Measurements from ENCODE around the gene ZFX.

ZFX gene

DNA sequence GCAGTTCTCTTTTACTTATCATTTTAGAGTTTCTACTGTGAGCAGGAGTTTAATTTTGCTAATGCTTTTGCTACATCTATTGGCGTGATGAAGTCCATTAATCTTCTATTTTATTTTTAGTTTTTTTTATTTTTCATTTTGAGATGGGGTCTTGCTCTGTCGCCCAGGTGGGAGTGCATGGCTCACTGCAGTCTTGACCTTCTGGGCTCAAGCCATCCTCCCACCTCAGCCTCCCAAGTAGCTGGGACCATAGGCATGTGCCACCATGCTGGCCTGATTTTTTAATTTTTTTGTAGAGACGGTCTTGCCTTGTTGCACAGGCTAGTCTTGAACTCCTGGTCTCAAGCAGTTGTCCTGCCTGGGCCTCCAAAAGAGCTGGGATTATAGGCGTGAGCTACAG, 9.4 kb downstream of the ZFX start:
- Histone ChIP-seq H3K4me1 (ENCODE audit: insufficient read depth, low read length, poor library complexity, severe bottlenecking) (peaks cover 4% of the 10 kb centered on the region), H3K9me3 (ENCODE audit: insufficient read depth, low read depth, low read length) (no peaks in the 10 kb centered on the region), H3K9me2 (replicated peaks; ENCODE audit: low read depth, low read length) (no peaks in the 10 kb centered on the region), H3K4me2 (ENCODE audit: low read depth, low read length, poor library complexity, severe bottlenecking) (no peak overlapping the region), H3K27me3 (ENCODE audit: insufficient read depth, low read length, poor library complexity, severe bottlenecking) (no peaks in the 10 kb centered on the region), H2AFZ (ENCODE audit: low read length) (no peak overlapping the region), H4K20me1 (ENCODE audit: insufficient read depth, low read length, poor library complexity, severe bottlenecking) (peaks cover 59% of the 10 kb centered on the region), H3K4me3 (ENCODE audit: low read length, poor library complexity, severe bottlenecking) (no peak overlapping the region), H3K36me3 (ENCODE audit: insufficient read depth, low read length) (peaks cover 5% of the 10 kb centered on the region; the same call in 1 of the 2 replicates), H3K79me2 (ENCODE audit: insufficient read depth, low read length) (peaks cover 99% of the 10 kb centered on the region), H3F3A (ENCODE audit: low read depth) (no peaks in the 10 kb centered on the region), H3K9ac (ENCODE audit: low read depth, low read length, poor library complexity, severe bottlenecking) (no peak overlapping the region)
- TF ChIP-seq, protein P1, sequence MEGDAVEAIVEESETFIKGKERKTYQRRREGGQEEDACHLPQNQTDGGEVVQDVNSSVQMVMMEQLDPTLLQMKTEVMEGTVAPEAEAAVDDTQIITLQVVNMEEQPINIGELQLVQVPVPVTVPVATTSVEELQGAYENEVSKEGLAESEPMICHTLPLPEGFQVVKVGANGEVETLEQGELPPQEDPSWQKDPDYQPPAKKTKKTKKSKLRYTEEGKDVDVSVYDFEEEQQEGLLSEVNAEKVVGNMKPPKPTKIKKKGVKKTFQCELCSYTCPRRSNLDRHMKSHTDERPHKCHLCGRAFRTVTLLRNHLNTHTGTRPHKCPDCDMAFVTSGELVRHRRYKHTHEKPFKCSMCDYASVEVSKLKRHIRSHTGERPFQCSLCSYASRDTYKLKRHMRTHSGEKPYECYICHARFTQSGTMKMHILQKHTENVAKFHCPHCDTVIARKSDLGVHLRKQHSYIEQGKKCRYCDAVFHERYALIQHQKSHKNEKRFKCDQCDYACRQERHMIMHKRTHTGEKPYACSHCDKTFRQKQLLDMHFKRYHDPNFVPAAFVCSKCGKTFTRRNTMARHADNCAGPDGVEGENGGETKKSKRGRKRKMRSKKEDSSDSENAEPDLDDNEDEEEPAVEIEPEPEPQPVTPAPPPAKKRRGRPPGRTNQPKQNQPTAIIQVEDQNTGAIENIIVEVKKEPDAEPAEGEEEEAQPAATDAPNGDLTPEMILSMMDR (conservative IDR thresholded peaks at IDR 0.05; ENCODE audit: low read length) = no peak
- TF ChIP-seq EZH2phosphoT487 (IDR thresholded peaks at IDR 0.05; ENCODE audit: borderline replicate concordance) = no peak

DNA sequence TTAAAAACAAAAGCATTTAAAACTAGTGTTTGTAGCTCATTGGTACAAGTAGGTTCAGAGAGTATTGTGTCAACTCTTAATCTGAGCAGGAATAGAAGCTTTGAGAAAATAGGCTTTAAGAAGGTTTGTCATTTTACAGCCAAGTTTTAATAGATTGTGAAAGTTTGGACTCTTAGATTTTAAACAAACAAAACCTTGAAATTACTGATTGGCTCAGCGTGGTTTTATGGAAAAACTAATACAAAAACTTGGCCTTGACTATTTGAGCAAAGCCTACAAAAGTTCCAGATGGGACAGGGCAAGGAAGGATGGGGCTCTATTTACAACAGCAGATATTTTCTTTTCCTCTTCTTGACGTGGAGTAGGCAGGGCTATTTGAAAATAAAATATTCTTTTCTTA, 16.5 kb downstream of the ZFX start:
- no peak overlapping the region for H3K4me2 ChIP-seq (ENCODE audit: low read depth, low read length, poor library complexity, severe bottlenecking)
- TF ChIP-seq, protein P1 (conservative IDR thresholded peaks at IDR 0.05; ENCODE audit: low read length) = no peak
- TF ChIP-seq EZH2phosphoT487 (IDR thresholded peaks at IDR 0.05; ENCODE audit: borderline replicate concordance) = no peak
- H3K9ac ChIP-seq (ENCODE audit: low read depth, low read length, poor library complexity, severe bottlenecking) = no peak overlapping the region
- H3F3A ChIP-seq (ENCODE audit: low read depth) = no peaks in the 10 kb centered on the region
- H3K9me3 ChIP-seq (ENCODE audit: insufficient read depth, low read depth, low read length) = no peaks in the 10 kb centered on the region
- peaks cover 57% of the 10 kb centered on the region for H4K20me1 ChIP-seq (ENCODE audit: insufficient read depth, low read length, poor library complexity, severe bottlenecking)
- peaks cover 97% of the 10 kb centered on the region for H3K79me2 ChIP-seq (ENCODE audit: insufficient read depth, low read length)
- H3K36me3 ChIP-seq (ENCODE audit: insufficient read depth, low read length) = peaks cover 5% of the 10 kb centered on the region; the same call in 1 of the 2 replicates
- no peak overlapping the region for H2AFZ ChIP-seq (ENCODE audit: low read length)
- H3K4me3 ChIP-seq (ENCODE audit: low read length, poor library complexity, severe bottlenecking) = no peak overlapping the region
- no peaks in the 10 kb centered on the region for H3K9me2 ChIP-seq (replicated peaks; ENCODE audit: low read depth, low read length)
- H3K4me1 ChIP-seq (ENCODE audit: insufficient read depth, low read length, poor library complexity, severe bottlenecking) = peaks cover 9% of the 10 kb centered on the region
- no peaks in the 10 kb centered on the region for H3K27me3 ChIP-seq (ENCODE audit: insufficient read depth, low read length, poor library complexity, severe bottlenecking)

DNA sequence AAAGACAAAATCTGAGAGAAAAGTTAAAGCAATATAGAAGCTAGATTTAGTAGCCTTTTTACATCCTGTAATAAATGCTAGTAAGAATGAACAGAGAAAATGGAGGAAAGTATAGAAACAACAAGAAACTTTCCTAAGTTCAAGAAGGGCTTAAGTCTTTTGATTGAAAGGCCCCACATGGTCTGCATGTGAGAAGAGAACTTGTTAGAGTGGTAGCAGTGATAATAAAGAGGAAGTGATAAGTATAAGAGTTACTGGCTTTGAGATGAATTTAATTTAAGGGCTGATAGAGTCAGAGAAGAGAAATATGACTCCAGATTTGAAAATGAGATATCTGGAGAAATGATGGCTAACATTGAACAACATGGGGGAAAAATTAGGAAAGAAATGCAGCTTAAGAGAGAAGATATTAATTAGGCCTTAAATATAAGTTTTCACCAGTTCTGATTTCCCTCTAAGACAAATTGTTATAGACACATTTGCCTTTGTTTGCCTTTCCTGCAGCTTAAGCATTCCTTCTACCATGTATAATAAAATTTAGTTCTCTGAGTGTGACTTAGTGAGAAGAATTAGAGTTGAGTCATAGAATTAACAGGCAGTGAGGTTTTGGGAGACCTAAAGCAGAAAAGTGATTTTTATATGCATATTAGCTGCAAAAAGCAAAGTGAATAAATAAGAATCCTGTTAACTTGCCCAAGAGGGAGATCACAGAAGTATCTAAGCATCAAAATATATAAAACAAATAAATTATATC, 18.4 kb downstream of the ZFX start:
- H3K9ac ChIP-seq (ENCODE audit: low read depth, low read length, poor library complexity, severe bottlenecking) = no peak overlapping the region
- H3K79me2 ChIP-seq (ENCODE audit: insufficient read depth, low read length) = peaks cover 97% of the 10 kb centered on the region
- H3K4me3 ChIP-seq (ENCODE audit: low read length, poor library complexity, severe bottlenecking) = no peak overlapping the region
- no peaks in the 10 kb centered on the region for H3K9me3 ChIP-seq (ENCODE audit: insufficient read depth, low read depth, low read length)
- peaks cover 9% of the 10 kb centered on the region; the same call in 1 of the 2 replicates for H3K36me3 ChIP-seq (ENCODE audit: insufficient read depth, low read length)
- H3K27me3 ChIP-seq (ENCODE audit: insufficient read depth, low read length, poor library complexity, severe bottlenecking) = no peaks in the 10 kb centered on the region
- no peaks in the 10 kb centered on the region for H3F3A ChIP-seq (ENCODE audit: low read depth)
- H4K20me1 ChIP-seq (ENCODE audit: insufficient read depth, low read length, poor library complexity, severe bottlenecking) = peaks cover 56% of the 10 kb centered on the region
- H3K4me2 ChIP-seq (ENCODE audit: low read depth, low read length, poor library complexity, severe bottlenecking) = no peak overlapping the region
- peaks cover 9% of the 10 kb centered on the region for H3K4me1 ChIP-seq (ENCODE audit: insufficient read depth, low read length, poor library complexity, severe bottlenecking)
- no peaks in the 10 kb centered on the region for H3K9me2 ChIP-seq (replicated peaks; ENCODE audit: low read depth, low read length)
- TF ChIP-seq, protein P1 (conservative IDR thresholded peaks at IDR 0.05; ENCODE audit: low read length) = no peak
- no peak for TF ChIP-seq EZH2phosphoT487 (IDR thresholded peaks at IDR 0.05; ENCODE audit: borderline replicate concordance)
- H2AFZ ChIP-seq (ENCODE audit: low read length) = no peak overlapping the region

Data from Loucy (cell line).